SK-N-MC (cell line): ENCODE data around the gene MPP4.

Source experiments
- EZH2 ChIP-seq: fragments of 200-600 bp; sonication (generic); IDR thresholded peaks from one replicate; pipeline ENCODE4 v1.6.1; 2017; ENCODE audit warnings: antibody characterized with exemption
- POLR2AphosphoS5 ChIP-seq: IDR thresholded peaks from 2 replicates; pipeline ENCODE4 v1.6.1; 2012; ENCODE audit warnings: mild to moderate bottlenecking, low read depth, low read length, borderline replicate concordance

- TF ChIP-seq POLR2AphosphoS5 (peak; percentile 77), EZH2 (no peak)
These were observed 55.7 kb downstream of the MPP4 start for GRCh38 chr2:201642579-201643215.
